WTC11 (cell line): ENCODE data around the gene MAGEA9B. TPM values are rescaled to one million over a fixed set of nuclear protein-coding genes. Genes with fewer than 3 reads are reported as not detected.
"Not testable (repeated sequence)": the region's sequence is repeated elsewhere in the genome, so short reads cannot be mapped to it uniquely, and the experiment has no call there.

Source experiments
- ATAC-seq: fragments of 200-7000 bp; cut with Tn5 transposase; 2 replicates; pipeline ENCODE4 v1.10.0; 2021; ENCODE audit warnings: mild to moderate bottlenecking, moderate library complexity
- CTCF ChIA-PET: fragments of 300-600 bp; sonication (Branson Sonifier 250); formaldehyde crosslinking; loops from one replicate; lab custom pipeline; 2021; ENCODE audit warnings: antibody characterized with exemption; lab: Charles Lee
- POLR2A ChIA-PET: fragments of 350-600 bp; sonication (Branson Sonifier 250); formaldehyde crosslinking; loops from one replicate; lab custom pipeline; 2021; ENCODE audit warnings: antibody characterized with exemption; lab: Charles Lee
- DNase-seq: peaks from one replicate; pipeline ENCODE4 v3.0.0; 2021; ENCODE audit warnings: low spot score
- H3K27ac Mint-ChIP-seq: 2 replicates; pipeline ENCODE4 v1.8.0; 2021; ENCODE audit warnings: mixed read lengths
- H3K27me3 Mint-ChIP-seq: 2 replicates; pipeline ENCODE4 v1.8.0; 2021; ENCODE audit warnings: low read depth, mild to moderate bottlenecking, moderate library complexity, mixed read lengths
- H3K36me3 Mint-ChIP-seq: 2 replicates; pipeline ENCODE4 v1.8.0; 2021; ENCODE audit warnings: mixed read lengths
- H3K4me1 Mint-ChIP-seq: 2 replicates; pipeline ENCODE4 v1.8.0; 2022; ENCODE audit warnings: mixed read lengths
- H3K4me3 Mint-ChIP-seq: 2 replicates; pipeline ENCODE4 v1.8.0; 2021; ENCODE audit warnings: mild to moderate bottlenecking, moderate library complexity, mixed read lengths
- H3K9me3 Mint-ChIP-seq: 2 replicates; pipeline ENCODE4 v1.8.0; 2021; ENCODE audit warnings: mixed read lengths
- JAZF1 ChIP-seq: fragments of 250-450 bp; sonication (Bioruptor Pico); IDR thresholded peaks from 2 replicates; pipeline ENCODE4 v1.9.0; 2021; ENCODE audit warnings: moderate library complexity, mild to moderate bottlenecking, inconsistent platforms
- NR3C1 ChIP-seq: sonication (generic); formaldehyde crosslinking; conservative IDR thresholded peaks from 2 replicates; pipeline ENCODE4 v1.8.1; 2023; ENCODE audit warnings: low read depth, mild to moderate bottlenecking, missing genetic modification reagents
- SOX15 ChIP-seq: fragments of 250-450 bp; sonication (Bioruptor Pico); IDR thresholded peaks from 2 replicates; pipeline ENCODE4 v1.9.0; 2021; ENCODE audit warnings: mild to moderate bottlenecking
- total RNA-seq: library from RNA; stranded (reverse); gene quantifications from 3 replicates; pipeline ENCODE4 v1.2.3, GENCODE V29; 2021
- TF ChIP-seq, protein P1 (sequence below): sonication (generic); formaldehyde crosslinking; IDR thresholded peaks from 2 replicates; pipeline ENCODE4 v1.8.0; 2022; ENCODE audit warnings: missing genetic modification reagents
- TF ChIP-seq, protein P2 (sequence below): sonication (generic); formaldehyde crosslinking; IDR thresholded peaks from 2 replicates; pipeline ENCODE4 v1.8.1; 2022; ENCODE audit warnings: missing genetic modification reagents, borderline replicate concordance
- TF ChIP-seq, protein P3 (sequence below): fragments of 250-450 bp; sonication (Bioruptor Pico); IDR thresholded peaks from 2 replicates; pipeline ENCODE4 v1.9.0; 2021; ENCODE audit warnings: mild to moderate bottlenecking

Gene MAGEA9B
- total RNA-seq, 1 experiment from 2014 or later: 0.35 TPM

DNA sequence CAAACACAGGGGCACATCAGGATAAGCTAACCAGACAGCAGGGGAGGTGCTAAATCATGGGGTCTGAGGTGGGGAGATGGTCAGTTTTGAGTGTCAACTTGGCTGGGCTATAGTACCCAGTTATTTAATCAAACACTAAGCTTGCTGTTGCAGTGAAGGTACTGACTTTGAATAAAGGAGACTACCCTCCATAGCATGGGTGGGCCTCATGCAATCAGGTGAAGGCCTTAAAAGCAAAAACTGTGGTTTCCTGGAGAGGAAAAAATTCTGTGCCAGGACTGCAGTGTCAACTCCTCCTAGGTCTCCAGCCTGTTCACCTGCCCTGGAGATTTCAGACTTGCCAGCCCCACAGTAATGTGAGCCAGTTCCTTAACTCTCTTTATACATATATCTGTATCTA lies 20.4 kb upstream of the MAGEA9B start (continued):
- TF ChIP-seq, protein P1, sequence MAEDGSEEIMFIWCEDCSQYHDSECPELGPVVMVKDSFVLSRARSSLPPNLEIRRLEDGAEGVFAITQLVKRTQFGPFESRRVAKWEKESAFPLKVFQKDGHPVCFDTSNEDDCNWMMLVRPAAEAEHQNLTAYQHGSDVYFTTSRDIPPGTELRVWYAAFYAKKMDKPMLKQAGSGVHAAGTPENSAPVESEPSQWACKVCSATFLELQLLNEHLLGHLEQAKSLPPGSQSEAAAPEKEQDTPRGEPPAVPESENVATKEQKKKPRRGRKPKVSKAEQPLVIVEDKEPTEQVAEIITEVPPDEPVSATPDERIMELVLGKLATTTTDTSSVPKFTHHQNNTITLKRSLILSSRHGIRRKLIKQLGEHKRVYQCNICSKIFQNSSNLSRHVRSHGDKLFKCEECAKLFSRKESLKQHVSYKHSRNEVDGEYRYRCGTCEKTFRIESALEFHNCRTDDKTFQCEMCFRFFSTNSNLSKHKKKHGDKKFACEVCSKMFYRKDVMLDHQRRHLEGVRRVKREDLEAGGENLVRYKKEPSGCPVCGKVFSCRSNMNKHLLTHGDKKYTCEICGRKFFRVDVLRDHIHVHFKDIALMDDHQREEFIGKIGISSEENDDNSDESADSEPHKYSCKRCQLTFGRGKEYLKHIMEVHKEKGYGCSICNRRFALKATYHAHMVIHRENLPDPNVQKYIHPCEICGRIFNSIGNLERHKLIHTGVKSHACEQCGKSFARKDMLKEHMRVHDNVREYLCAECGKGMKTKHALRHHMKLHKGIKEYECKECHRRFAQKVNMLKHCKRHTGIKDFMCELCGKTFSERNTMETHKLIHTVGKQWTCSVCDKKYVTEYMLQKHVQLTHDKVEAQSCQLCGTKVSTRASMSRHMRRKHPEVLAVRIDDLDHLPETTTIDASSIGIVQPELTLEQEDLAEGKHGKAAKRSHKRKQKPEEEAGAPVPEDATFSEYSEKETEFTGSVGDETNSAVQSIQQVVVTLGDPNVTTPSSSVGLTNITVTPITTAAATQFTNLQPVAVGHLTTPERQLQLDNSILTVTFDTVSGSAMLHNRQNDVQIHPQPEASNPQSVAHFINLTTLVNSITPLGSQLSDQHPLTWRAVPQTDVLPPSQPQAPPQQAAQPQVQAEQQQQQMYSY: no peak
- no peak for TF ChIP-seq SOX15 (CRISPR knock-in tag)
- no peak for TF ChIP-seq JAZF1
- TF ChIP-seq NR3C1: no peak
- TF ChIP-seq, protein P2, sequence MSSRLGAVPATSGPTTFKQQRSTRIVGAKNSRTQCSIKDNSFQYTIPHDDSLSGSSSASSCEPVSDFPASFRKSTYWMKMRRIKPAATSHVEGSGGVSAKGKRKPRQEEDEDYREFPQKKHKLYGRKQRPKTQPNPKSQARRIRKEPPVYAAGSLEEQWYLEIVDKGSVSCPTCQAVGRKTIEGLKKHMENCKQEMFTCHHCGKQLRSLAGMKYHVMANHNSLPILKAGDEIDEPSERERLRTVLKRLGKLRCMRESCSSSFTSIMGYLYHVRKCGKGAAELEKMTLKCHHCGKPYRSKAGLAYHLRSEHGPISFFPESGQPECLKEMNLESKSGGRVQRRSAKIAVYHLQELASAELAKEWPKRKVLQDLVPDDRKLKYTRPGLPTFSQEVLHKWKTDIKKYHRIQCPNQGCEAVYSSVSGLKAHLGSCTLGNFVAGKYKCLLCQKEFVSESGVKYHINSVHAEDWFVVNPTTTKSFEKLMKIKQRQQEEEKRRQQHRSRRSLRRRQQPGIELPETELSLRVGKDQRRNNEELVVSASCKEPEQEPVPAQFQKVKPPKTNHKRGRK (CRISPR knock-in tag): no peak
- TF ChIP-seq, protein P3, sequence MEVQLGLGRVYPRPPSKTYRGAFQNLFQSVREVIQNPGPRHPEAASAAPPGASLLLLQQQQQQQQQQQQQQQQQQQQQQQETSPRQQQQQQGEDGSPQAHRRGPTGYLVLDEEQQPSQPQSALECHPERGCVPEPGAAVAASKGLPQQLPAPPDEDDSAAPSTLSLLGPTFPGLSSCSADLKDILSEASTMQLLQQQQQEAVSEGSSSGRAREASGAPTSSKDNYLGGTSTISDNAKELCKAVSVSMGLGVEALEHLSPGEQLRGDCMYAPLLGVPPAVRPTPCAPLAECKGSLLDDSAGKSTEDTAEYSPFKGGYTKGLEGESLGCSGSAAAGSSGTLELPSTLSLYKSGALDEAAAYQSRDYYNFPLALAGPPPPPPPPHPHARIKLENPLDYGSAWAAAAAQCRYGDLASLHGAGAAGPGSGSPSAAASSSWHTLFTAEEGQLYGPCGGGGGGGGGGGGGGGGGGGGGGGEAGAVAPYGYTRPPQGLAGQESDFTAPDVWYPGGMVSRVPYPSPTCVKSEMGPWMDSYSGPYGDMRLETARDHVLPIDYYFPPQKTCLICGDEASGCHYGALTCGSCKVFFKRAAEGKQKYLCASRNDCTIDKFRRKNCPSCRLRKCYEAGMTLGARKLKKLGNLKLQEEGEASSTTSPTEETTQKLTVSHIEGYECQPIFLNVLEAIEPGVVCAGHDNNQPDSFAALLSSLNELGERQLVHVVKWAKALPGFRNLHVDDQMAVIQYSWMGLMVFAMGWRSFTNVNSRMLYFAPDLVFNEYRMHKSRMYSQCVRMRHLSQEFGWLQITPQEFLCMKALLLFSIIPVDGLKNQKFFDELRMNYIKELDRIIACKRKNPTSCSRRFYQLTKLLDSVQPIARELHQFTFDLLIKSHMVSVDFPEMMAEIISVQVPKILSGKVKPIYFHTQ (CRISPR knock-in tag): no peak

DNA sequence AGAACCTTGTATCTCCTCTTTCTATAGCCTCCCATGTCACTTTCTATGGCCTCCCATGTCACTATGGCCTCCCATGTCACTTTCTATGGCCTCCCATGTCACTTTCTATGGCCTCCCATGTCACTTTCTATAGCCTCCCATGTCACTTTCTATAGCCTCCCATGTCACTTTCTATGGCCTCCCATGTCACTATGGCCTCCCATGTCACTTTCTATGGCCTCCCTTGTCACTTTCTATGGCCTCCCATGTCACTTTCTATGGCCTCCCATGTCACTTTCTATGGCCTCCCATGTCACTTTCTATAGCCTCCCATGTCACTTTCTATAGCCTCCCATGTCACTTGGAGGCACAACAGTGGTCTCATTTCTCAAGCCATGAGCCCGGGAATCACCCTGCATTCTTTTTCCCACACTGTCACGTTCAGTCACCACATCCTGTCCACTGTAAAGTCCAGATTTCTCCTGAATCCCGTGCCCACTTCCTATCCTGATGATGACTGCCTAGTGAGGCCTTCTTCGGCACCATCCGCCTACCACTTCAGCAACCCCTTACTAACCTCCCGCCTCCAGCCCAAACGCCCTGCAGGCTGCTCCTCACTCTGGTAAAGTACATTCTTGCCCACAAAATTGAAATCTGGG lies 18.1 kb upstream of the MAGEA9B start:
- H3K36me3 Mint-ChIP-seq, H3K27ac Mint-ChIP-seq, H3K4me3 Mint-ChIP-seq, H3K27me3 Mint-ChIP-seq, ATAC-seq, H3K9me3 Mint-ChIP-seq, H3K4me1 Mint-ChIP-seq, DNase-seq, POLR2A ChIA-PET: not testable (repeated sequence)
- CTCF ChIA-PET: interaction anchor here (1.0 kb wide), 1 partner anchor 93 kb away, joined by 3 read pairs; no protein-coding TSS in a partner anchor

DNA sequence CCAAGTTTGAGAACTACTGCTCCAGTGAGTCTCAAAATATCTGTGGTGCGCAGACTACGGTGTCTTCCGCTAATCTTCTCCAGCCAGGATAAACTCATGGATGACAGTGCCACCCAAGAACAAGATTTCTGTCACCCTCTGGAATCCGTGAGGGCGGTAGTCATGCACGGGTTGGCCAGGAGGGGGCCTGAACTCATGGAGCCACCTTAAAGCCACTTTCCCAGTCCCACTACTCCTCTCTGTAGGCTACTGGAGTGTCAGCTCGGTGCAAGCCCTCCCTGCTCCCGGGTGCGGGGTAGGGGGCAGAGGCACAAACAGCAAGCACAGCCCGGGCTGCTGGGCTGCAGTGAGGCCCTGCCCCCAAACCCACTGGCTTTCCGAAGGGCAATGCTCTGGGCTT lies 11.3 kb upstream of the MAGEA9B start:
- POLR2A ChIA-PET, H3K27ac Mint-ChIP-seq, H3K27me3 Mint-ChIP-seq, CTCF ChIA-PET, H3K36me3 Mint-ChIP-seq, H3K4me1 Mint-ChIP-seq, H3K4me3 Mint-ChIP-seq, H3K9me3 Mint-ChIP-seq: not testable (repeated sequence)
- DNase-seq (peak; percentile 42), ATAC-seq (peak; percentile 88)

GRCh38 chrX:149595943-149596342 lies 8.7 kb upstream of the MAGEA9B start:
- H3K4me1 Mint-ChIP-seq, H3K9me3 Mint-ChIP-seq, H3K27me3 Mint-ChIP-seq, POLR2A ChIA-PET, H3K27ac Mint-ChIP-seq, CTCF ChIA-PET, ATAC-seq, DNase-seq, H3K36me3 Mint-ChIP-seq, H3K4me3 Mint-ChIP-seq: not testable (repeated sequence)

DNA sequence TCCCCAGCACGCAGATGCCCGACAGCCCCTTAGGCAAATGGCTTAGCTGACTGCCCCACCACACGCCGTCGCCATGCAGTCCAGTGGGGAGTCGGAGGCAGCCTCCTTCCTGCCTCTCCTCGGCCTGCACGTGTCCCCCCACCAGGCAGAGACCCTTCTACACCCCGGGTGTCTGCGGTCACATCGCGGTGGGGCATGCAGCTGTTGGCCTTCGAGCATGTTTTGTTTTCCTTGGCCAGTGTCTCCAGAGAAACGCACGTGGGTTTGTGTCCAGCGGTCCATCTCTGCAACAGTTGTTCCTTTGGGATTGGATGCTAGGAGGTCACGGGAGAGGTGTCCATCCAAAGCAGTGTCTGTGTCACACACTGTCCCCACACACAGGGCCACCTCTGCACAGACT lies 8.0 kb upstream of the MAGEA9B start, which contains the start of gene HSFX2:
TSS of gene HSFX2 (minus strand) at position 101 of the 400 bp plus-strand sequence. CDS start 614 bp downstream, outside the sequence.
- DNase-seq, H3K36me3 Mint-ChIP-seq, H3K27me3 Mint-ChIP-seq, H3K4me3 Mint-ChIP-seq, ATAC-seq, POLR2A ChIA-PET, H3K27ac Mint-ChIP-seq, H3K9me3 Mint-ChIP-seq, H3K4me1 Mint-ChIP-seq, CTCF ChIA-PET: not testable (repeated sequence)

GRCh38 chrX:149590993-149591392 lies 3.7 kb upstream of the MAGEA9B start:
- H3K4me1 Mint-ChIP-seq, H3K27me3 Mint-ChIP-seq, ATAC-seq, CTCF ChIA-PET, DNase-seq, H3K4me3 Mint-ChIP-seq, H3K9me3 Mint-ChIP-seq, H3K36me3 Mint-ChIP-seq, POLR2A ChIA-PET, H3K27ac Mint-ChIP-seq: not testable (repeated sequence)

DNA sequence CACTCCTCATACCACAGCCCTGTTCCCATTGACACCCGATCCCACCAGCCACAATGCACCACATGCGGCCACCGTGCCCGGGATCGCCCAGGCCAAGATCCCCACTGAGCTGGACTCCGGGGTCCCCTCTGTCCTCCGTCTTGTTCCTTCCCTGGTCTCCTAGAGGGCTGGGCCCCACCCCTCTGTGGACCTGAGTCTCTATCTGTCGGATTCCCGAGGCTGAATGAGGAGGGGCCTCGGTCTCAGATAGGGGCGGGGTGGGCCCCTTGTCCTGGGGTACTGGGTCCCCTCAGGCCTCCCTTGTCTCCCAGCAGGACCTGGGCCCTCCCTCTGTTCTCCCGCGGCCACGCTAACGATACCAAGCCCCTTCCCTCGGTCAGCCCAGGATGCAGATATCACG lies 1.6 kb downstream of the MAGEA9B start:
- H3K27ac Mint-ChIP-seq, H3K27me3 Mint-ChIP-seq, H3K36me3 Mint-ChIP-seq, H3K4me3 Mint-ChIP-seq, H3K9me3 Mint-ChIP-seq, DNase-seq, CTCF ChIA-PET, ATAC-seq, POLR2A ChIA-PET, H3K4me1 Mint-ChIP-seq: not testable (repeated sequence)

DNA sequence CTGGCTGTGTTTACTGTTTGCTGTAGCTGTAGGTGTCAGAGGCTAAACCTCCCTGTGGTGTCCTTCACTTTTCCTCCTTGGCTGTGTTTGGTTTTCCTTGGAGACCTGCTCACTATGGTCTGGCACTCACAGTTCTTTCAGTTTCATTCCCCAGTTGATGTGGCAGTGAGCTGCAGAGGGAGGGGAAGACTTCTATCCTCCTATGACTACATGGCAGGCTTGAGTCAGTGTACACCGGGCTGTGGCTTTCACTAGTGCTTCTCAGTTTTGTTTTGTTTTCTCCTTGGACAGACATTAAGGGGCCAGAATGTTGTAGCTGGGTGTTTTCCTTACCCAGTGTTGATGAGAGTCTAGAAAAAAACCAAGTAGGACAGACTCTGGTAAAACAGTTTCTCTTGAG lies 13.8 kb downstream of the MAGEA9B start:
- H3K4me1 Mint-ChIP-seq, ATAC-seq, DNase-seq, H3K27ac Mint-ChIP-seq, POLR2A ChIA-PET, H3K9me3 Mint-ChIP-seq, H3K36me3 Mint-ChIP-seq, H3K4me3 Mint-ChIP-seq, H3K27me3 Mint-ChIP-seq, CTCF ChIA-PET: not testable (repeated sequence)
